SIG-M5 treated with dmso at 0.1 percent for 504 hours (cell line): ENCODE results near the gene ULBP2.
"Not testable (repeated sequence)": the region's sequence is repeated elsewhere in the genome, so short reads cannot be mapped to it uniquely, and the experiment has no call there.

Experiments
- DNase-seq: peaks from one replicate; lab custom pipeline; 2025; ENCODE audit not compliant: unreplicated experiment; lab: John Stamatoyannopoulos, UW

The ULBP2 gene

GRCh38 chr6:149966319-149966718 is 24.5 kb downstream of the ULBP2 start:
- not testable (repeated sequence) for DNase-seq

- no peak for DNase-seq
Measured at GRCh38 chr6:149967591-149967990, 25.8 kb downstream of the ULBP2 start.

- DNase-seq, result not testable (repeated sequence)
Measured at GRCh38 chr6:149967999-149968398, 26.2 kb downstream of the ULBP2 start.

GRCh38 chr6:149968909-149969308 is 27.1 kb downstream of the ULBP2 start:
- not testable (repeated sequence) for DNase-seq

- no peak for DNase-seq
Measured at GRCh38 chr6:149969635-149970034, 27.8 kb downstream of the ULBP2 start.

- not testable (repeated sequence) for DNase-seq
Measured at GRCh38 chr6:149974394-149974793, 32.6 kb downstream of the ULBP2 start.

GRCh38 chr6:149974825-149975224 is 33.0 kb downstream of the ULBP2 start:
- peak; percentile 66 for DNase-seq

- no peak for DNase-seq
Measured at GRCh38 chr6:149975400-149975799, 33.6 kb downstream of the ULBP2 start.

GRCh38 chr6:149977221-149977620 is 35.4 kb downstream of the ULBP2 start:
- no peak for DNase-seq

GRCh38 chr6:149978610-149979009 is 36.8 kb downstream of the ULBP2 start:
- DNase-seq, result no peak

GRCh38 chr6:149979293-149979692 is 37.5 kb downstream of the ULBP2 start:
- no peak for DNase-seq

- DNase-seq, result no peak
Measured at GRCh38 chr6:149983145-149983544, 41.3 kb downstream of the ULBP2 start.

GRCh38 chr6:149984773-149985172 is 43.0 kb downstream of the ULBP2 start:
- no peak for DNase-seq

- no peak for DNase-seq
Measured at GRCh38 chr6:149985481-149985937, 43.7 kb downstream of the ULBP2 start.

GRCh38 chr6:149987602-149988107 is 45.8 kb downstream of the ULBP2 start:
- DNase-seq, result no peak

- no peak for DNase-seq
Measured at GRCh38 chr6:149988550-149989346, 46.9 kb downstream of the ULBP2 start.

GRCh38 chr6:149990212-149990660 is 48.4 kb downstream of the ULBP2 start:
- DNase-seq, result no peak

GRCh38 chr6:149990661-149991471 is 49.1 kb downstream of the ULBP2 start:
- peak; percentile 60 for DNase-seq

- not testable (repeated sequence) for DNase-seq
Measured at GRCh38 chr6:149991472-149991795, 49.6 kb downstream of the ULBP2 start.

GRCh38 chr6:149991838-149992237 is 50.0 kb downstream of the ULBP2 start:
- no peak for DNase-seq

GRCh38 chr6:149995235-149995750 is 53.5 kb downstream of the ULBP2 start:
- no peak for DNase-seq

- no peak for DNase-seq
Measured at GRCh38 chr6:149995971-149996370, 54.2 kb downstream of the ULBP2 start.
